Heart left ventricle (tissue), 13 donors: Measurements from ENCODE around the gene CUL7.

Experiments
- POLR2A ChIP-seq, 2 donors: fragments of 450-650 bp; IDR thresholded peaks; one replicate each; pipeline ENCODE4 v1.6.1; 2017; ENCODE audit warnings: antibody characterized with exemption in 2 of 2, mild to moderate bottlenecking in 2 of 2, moderate library complexity in 2 of 2
- TF ChIP-seq, protein P1 (sequence below), 12 donors: fragments of 200-600 bp; sonication (generic) in 4 of 12; IDR thresholded peaks; one replicate each; pipeline versions ENCODE4 v1.5.0 to v1.8.0; 2018 to 2022; ENCODE audit warnings: antibody characterized with exemption in 12 of 12, mild to moderate bottlenecking in 5 of 12
- donor health status: ischemic (EF 13 %, LVEDD 7.1; RV severe dilation, severe dysfunction).
- donor health status: DM: no; HTN: yes; CAD: no.
- donor health status: DM: no; HTN: no; CAD: no.
- donor health status: ischemic (EF 25% LVEDD 6.9; RV normal size, moderate dysfunction).
- donor health status: ischemic (EF 25% LVEDD 5.7; RV mildly dilated, moderate dysfunction).
- donor health status: ischemic (EF 35%, LVEDD 5.7; RV mildly dilated, moderate dysfunction).
- donor health status: nonischemic (EF 11% LVEDD 7.7; RV severe dilation, severe dysfunction).
- donor health status: DM: yes; HTN: yes; CAD: no.
- donor health status: PGD.
- donor health status: ischemic (EF 29% LVEDD 5.4; RV normal size, mild dysfunction).
- donor health status: nonischemic (EF 23%, LVEDD 6.1; RV moderate dilation, normal function).

DNA sequence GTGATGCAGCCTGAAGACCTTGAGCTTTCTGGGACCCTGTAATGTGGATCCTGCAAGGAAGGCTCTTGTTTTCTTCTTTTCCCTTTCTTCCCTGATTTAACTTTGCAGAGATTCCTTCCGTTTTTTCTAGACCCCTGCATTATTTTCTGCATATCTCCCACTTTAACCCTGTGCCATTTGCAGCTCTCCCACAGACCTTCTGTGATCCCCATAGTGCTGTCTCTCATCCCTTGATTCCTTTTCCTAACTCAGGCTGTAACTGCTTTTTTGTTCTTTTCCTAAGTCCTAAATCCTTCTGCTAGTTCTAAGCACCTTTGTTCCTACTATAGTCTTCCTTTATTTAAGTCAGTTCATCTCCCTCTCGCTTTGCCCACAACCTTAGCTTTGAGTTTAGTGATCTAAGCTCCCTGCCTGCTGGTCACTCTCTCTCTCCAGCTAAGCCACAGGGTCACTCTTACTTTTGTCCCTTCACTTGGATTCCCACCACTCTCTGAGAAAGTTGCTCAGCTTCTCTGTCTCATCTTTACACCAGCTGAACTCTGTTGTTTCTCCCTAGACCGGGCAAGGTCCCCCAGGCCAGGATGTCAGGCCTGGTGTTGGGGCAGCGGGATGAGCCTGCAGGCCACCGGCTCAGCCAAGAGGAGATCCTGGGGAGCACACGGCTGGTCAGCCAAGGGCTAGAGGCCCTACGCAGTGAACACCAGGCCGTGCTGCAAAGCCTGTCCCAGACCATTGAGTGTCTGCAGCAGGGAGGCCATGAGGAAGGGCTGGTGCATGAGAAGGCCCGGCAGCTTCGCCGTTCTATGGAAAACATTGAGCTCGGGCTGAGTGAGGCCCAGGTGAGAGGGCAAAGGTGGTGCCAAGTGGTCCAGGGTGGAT is 7.3 kb upstream of the CUL7 start:
- TF ChIP-seq, protein P1, sequence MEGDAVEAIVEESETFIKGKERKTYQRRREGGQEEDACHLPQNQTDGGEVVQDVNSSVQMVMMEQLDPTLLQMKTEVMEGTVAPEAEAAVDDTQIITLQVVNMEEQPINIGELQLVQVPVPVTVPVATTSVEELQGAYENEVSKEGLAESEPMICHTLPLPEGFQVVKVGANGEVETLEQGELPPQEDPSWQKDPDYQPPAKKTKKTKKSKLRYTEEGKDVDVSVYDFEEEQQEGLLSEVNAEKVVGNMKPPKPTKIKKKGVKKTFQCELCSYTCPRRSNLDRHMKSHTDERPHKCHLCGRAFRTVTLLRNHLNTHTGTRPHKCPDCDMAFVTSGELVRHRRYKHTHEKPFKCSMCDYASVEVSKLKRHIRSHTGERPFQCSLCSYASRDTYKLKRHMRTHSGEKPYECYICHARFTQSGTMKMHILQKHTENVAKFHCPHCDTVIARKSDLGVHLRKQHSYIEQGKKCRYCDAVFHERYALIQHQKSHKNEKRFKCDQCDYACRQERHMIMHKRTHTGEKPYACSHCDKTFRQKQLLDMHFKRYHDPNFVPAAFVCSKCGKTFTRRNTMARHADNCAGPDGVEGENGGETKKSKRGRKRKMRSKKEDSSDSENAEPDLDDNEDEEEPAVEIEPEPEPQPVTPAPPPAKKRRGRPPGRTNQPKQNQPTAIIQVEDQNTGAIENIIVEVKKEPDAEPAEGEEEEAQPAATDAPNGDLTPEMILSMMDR (IDR thresholded peaks at IDR 0.05), result no peak
- TF ChIP-seq POLR2A (IDR thresholded peaks at IDR 0.05), result no peak
